Left kidney (tissue), 8 donors: ENCODE data around the gene SCAI. TPM values are rescaled to one million over a fixed set of nuclear protein-coding genes. Genes with fewer than 3 reads are reported as not detected.
A peak's percentile ranks its signal among the peaks of the same experiment; 100 is the strongest.
"Not testable (repeated sequence)": the region's sequence is repeated elsewhere in the genome, so short reads cannot be mapped to it uniquely, and the experiment has no call there.

Source experiments
- DNase-seq: peaks from one replicate; pipeline ENCODE4 v3.0.0-alpha.2; 2013
- long read RNA-seq, 8 donors: transcript quantifications; one replicate each; lab custom pipeline, GENCODE V29; 2026
- polyA plus RNA-seq: library from polyadenylated mRNA; unstranded; fragments of 120-200 nt; gene quantifications from one replicate; pipeline ENCODE4 v1.2.1, GENCODE V29; 2013; ENCODE audit not compliant: insufficient read length

Gene SCAI
- 17.1 TPM for polyA plus RNA-seq
- long read RNA-seq, donor 1, full-length matches to known transcripts = 1 of 1 reads
- long read RNA-seq, donor 1, partial matches to known transcripts = 0 of 1 reads
- long read RNA-seq, donor 1, other reads (novel, unspliced or antisense) = 0 of 1 reads
- long read RNA-seq, donor 2, full-length matches to known transcripts = 1 of 1 reads
- long read RNA-seq, donor 2, partial matches to known transcripts = 0 of 1 reads
- long read RNA-seq, donor 2, other reads (novel, unspliced or antisense) = 0 of 1 reads
- long read RNA-seq, donor 3 = 0 reads
- long read RNA-seq, donor 4 = 0 reads
- long read RNA-seq, donor 5 = 0 reads
- long read RNA-seq, donor 6, partial matches to known transcripts = 30 of 30 reads
- long read RNA-seq, donor 6, other reads (novel, unspliced or antisense) = 0 of 30 reads
- long read RNA-seq, donor 7, full-length matches to known transcripts = 4 of 4 reads
- long read RNA-seq, donor 7, partial matches to known transcripts = 0 of 4 reads
- long read RNA-seq, donor 7, other reads (novel, unspliced or antisense) = 0 of 4 reads
- long read RNA-seq, donor 8 = 0 reads

DNA sequence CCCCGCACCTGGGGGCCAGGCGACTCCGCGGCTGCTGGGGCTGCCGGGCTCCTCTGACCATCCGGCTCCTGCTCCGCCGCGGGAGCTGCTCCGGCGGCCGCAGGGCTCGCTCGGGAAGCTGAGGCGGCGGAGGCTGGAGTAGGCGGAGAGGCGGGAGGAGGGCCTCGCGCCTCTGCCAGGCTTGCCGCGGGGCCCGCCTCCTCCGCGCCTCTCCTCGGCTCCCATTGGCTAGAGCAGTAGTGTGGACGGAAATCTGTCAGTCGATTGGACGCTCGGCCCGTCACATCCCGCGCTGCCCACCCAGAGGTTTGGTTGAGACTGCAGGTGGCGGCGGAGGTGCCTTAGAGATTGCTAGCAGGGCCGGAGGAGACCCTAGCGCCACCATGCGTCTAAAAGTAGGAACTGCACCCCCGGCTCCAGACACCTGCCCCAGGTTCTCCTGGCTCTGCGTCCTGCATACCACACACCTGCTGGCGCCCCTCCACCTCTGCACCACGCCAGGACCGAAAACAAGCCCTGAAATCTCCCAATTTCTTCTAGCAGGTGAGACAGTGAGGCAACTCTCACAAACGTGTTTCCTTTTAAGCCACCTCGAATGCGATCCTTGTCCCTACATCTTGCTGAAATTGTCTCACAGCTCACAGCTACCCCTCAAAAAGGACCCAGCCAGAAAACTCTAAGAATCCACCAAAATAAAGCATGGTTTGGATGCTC lies at the start of gene SCAI:
TSS of gene SCAI (minus strand) at position 152 of the 714 bp plus-strand sequence. CDS start at position 61, 91 bp downstream.
- peak; percentile 98 for DNase-seq

DNA sequence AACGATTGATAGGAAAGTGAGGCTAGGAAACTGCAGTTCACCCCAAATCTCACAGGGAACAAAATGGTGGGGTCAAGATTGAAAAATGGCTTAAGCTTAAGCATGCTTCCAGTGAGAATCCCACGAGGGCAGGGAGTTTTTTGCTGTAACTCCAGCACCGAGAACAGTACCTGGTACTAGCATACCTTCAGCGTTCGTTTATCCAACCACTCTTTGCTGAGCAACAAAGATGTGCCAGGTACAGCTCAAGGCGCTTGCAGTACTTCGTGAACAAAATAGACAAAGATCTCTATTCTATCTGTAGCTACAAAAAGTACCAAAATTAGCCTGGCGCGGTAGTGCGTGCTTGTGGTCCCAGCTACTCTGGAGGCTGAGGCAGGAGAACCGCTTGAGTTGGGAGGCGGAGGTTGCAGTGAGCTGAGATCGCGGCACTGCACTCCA lies 47.1 kb upstream of the SCAI start:
- peak; percentile 36 for DNase-seq

DNA sequence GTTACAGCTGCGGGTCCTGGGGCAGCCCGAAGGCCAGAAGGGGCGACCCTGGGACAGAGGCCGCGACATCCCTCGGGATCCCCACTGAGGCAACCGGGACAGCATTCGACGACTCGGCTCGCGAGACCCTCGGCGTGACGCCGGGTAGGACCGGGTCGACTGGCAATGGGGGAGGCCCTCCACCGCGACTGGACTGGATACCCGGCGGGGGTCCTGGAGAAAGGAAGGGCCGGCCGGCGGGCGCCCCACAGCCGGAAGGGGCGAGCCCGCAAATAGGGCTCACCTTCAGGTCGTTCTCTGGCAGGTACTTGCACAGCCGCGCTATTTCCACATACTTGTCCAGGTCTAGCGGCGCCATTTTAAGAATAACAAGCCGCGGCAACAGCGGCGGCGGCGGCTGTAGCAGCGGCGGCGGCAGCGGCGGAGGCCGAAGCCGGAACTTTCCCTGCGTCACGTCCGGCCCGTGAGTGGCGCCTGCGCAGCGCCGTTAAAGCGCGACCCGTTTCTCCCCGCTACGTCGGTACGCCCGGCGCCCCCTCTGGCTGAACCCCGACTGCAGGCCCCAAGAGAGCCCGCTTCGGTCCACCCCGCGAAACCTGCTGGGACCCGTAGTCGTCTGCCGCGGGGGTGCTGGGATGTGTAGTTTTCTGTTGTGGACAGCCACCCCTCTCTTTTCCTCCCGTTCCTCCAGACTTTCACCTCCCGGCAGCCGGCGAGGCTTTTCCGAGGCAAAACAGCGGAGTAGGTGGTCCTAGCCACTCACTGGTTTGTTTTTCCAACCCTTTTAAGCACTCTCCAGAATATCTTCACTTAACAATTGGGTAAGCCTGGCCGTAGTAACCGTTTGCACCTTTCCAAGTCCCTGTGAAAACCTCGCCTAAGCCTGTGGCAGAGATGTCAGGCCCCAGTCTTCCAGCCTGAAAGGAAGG lies 46.3 kb upstream of the SCAI start, which contains the start of gene PPP6C:
TSS of gene PPP6C (minus strand) at position 443 of the 929 bp plus-strand sequence. CDS start at position 358, 85 bp downstream.
- peak; percentile 94 for DNase-seq

DNA sequence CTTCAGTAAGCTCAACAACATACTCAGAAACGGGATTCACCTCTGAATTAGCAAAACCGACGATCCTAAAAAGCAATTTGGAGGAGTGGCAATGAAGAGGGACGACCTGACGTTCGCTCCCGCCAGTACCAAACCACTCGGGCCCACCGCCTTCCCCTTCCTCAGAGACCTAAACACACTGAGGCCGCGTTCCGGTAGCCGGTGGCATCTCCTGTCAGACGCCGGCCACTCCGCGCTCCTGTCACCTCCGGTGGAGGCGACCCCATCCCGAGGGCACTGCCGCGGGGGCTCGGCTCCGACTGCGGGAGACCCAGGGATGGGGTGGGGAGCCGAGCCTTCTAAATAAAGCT lies 45.7 kb upstream of the SCAI start:
- no peak for DNase-seq

DNA sequence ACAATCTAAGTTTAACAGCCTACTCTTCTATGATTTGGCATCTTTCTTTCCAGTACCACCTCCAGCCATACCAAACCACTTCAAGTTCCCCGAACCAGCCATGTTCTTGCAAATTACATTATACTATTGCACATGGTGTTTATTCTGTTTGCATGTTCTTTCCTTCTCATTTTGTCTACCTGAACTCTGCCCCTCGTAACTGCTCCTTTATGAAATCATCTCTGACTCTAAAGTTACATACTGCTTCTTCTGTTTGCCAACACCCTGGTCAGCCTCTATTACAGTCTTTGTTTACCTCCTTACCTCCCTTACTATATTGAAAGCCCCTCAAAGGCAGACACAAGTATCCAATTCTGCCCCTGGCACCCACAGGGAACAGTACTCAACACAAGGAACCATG lies 40.2 kb upstream of the SCAI start:
- no peak for DNase-seq

DNA sequence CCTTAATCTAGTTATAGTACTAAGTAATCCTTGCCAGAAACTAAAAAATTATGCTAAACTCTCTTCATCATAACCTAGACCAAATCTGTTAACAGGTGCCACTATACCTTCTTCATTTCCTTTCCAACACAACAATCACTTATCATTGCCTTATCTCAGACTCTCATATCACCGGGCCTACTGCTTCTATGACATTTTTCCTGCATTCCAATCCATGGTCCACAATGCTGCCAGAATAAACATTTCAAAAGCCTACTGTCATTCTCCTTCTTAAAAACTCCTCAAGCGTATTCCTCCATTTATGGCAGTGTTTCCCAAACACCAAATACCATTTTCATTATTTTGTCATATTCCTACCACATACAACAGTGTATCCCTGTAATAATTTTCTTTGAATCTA lies 39.7 kb upstream of the SCAI start:
- no peak for DNase-seq

DNA sequence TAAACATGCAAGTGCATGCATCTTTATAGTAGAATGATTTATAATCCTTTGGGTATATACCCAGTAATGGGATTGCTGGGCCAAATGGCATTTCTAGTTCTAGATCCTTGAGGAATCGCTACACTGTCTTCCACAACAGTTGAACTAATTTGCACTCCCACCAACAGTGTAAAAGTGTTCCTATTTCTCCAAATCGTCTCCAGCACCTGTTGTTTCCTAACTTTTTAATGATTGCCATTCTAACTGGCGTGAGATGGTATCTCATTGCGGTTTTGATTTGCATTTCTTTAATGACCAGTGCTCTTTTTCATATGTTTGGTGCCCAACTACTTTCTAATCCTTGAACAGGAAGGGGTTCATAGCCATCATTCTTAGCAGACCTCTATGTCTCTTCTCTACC lies 38.4 kb upstream of the SCAI start:
- DNase-seq = not testable (repeated sequence)

DNA sequence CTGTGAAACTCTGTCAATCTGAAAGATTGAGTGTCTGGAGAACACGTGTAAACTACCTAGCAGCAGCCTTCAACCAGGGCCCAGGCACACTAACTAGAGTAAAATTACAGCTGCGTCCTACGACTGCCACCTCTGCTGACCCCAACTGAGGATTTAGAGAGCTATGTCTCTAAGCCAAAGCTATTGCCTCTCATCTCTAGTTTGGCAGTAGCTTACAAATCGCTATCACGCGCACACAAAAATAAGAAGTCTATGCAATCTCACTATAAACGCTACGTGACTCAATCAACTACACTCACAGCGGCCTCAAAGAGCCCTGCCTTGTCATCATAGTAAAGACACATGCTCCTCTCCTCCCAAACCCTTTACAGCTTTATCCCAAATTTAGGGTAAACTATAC lies 37.5 kb upstream of the SCAI start:
- DNase-seq = no peak

DNA sequence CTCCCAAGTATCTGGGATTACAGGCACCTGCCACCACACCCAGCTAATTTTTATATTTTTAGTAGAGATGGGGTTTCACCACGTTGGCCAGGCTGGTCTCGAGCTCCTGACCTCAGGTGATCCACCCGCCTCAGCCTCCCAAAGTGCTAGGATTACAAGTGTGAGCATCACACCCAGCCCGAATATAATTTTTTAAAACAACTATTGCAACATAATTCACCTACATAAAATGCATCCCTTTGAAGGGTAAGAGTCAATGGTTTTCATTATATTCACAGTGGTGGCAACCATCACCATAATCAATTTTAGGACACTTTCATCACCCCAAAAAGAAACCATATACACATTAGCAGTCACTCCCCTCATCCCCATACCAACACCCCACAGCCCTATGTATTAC lies 36.4 kb upstream of the SCAI start:
- DNase-seq = not testable (repeated sequence)

DNA sequence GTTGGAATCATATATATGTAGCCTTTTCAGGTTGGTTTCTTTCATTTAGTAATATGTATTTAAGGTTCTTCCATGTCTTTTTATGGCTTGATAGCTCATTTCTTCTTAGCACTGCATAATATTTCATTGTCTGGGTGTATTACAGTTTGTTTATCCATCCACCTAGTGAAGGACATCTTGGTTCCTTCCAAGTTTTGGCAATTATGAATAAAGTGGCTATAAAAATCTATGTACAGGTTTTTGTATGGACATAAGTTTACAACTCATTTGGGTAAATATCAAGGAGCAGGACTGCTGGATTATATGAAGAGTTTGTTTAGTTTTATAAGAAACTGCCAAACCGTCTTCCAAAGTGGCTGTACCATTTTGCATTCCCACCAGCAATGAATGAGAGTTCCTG lies 34.6 kb upstream of the SCAI start:
- DNase-seq = no peak

DNA sequence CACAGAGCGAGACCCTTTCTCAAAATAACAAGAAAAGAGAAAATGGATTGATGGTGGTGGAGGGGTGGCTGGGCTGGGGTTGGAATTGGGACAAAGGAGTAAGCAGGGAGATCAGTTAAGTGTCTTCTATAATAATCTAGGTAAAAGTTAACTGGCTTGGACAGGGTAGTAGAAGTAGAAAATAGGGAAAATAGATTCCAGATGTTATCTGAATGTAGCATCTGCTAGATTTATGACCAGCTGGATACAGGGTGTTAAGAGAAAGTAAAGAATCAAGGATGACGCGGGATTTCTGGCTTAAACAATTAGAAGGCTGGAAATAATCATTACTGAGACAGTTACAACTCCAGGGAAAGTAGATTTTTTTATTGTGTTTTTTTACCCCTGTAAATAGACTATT lies 33.3 kb upstream of the SCAI start:
- DNase-seq = no peak

DNA sequence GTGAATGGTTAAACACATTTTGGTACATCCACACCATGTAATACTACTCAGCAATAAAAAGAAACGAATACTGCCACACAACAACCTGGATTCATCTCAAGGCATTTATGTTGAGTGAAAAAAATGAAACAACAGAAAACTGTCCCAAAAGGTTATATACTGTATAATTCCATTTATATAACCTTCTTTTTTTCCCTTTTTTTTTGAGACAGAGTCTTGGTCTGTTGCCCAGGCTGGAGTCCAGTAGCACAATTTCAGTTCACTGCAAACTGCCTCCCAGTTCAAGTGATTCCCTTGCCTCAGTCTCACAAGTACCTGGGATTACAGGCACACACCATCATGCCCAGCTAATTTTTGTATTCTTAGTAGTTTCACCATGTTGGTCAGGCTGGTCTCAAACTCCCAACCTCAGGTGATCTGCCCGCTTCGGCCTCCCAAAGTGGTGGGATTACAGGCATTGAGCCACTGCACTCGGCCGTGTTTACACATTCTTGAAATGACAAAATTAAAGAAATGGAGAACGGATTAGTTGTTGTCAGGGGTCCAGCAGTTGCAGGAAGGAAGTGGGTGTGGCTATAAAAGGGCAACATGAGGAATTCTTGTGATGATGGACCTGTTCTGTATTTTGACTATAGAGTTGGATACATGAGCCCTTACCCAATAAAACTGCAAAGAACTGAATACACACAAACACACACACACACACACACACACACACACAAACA lies 28.9 kb upstream of the SCAI start:
- no peak for DNase-seq

DNA sequence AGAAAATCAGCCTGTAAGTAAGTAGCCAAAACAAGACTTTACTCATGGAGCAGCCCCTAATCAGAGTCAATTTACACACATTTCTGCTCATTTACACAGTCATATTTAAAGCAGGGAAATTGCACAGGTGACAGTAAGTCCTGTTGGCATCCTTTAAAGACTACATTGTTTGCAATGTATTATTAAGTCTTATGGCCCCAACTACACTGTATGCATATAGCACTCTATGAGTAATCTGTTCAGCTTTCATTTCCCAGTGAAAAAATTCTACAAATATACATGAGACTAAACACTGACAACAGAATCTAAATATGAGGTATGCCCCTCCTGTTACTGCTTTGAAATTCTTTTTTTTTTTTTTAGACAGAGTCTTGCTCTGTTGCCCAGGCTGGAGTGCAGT lies 26.6 kb upstream of the SCAI start:
- DNase-seq = no peak

DNA sequence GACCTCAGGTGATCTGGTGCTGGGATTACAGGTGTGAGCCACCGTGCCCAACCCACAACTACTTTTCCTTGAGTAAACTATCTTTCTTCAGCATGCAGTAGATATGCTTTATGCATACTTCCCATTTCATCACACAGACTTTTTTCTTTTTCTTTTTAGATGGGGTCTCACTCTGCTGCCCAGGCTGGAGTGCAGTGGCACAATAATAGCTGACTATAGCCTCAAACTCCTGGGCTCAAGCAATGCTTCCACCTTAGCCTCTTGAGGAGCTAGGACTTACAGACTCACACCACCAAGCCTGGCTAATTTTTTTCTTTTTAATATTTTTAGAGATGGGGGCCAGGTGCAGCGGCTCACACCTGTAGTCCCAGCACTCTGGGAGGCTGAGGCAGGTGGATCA lies 23.4 kb upstream of the SCAI start:
- no peak for DNase-seq

DNA sequence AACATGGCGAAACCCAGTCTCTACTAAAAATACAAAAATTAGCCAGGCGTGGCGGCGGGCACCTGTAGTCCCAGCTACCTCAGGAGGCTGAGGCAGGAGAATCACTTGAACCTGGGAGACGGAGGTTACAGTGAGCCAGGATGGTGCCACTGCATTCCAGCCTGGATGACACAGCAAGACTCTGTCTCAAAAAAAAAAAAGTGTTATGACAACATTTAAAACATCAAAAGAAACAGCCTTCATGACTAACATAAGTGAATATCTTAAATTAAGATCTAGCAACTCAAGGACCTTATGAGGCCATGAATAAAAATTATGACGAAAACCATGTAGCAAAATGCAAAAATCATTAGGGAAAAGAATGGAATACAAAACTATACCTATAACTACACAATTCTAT lies 19.6 kb upstream of the SCAI start:
- DNase-seq = not testable (repeated sequence)

DNA sequence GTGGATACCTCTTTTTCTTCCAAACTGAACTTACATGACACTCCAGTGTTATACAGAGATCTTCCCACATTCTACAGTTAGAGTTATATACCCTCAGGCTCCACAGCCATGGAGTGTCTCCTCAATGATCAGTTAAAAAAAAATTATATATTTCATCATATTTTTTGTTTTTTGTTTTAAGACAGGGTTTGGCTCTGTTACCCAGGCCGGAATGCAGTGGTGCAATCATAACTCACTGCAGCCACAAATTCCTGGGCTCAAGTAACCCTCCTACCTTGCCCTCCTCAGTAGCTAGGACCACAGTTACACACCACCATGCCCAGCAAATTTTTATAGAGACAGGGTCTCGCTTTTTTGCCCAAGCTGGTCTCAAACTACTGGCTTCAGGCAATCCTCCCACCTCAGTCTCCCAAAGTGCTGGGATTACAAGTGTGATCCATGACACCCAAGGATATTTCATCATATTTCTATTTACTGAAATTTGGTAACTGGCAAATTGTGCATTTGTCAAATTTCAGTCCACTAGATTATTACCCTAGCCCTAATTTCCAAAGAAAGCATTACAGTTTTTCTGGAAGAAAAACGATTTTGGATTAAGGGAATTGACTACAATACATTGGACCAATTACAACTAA lies 18.1 kb upstream of the SCAI start:
- no peak for DNase-seq

DNA sequence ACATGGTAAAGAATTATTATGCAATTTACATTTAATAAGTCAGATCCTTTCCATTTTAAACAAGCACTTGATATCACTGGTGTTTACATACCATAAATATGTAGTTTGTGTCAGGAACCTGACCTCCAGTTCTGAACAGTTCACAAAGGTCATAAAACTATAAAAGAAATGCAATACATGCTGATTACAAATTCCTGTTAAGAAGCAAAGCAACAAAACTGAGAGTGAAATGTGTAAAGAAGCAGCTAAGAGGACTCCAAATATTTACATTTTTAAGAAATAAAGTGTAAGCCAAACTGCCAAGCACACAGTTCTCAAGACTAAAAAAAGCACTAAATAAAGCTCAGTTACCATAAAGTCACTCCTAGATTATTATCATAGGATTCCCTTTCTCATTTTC lies 17.4 kb upstream of the SCAI start:
- no peak for DNase-seq

DNA sequence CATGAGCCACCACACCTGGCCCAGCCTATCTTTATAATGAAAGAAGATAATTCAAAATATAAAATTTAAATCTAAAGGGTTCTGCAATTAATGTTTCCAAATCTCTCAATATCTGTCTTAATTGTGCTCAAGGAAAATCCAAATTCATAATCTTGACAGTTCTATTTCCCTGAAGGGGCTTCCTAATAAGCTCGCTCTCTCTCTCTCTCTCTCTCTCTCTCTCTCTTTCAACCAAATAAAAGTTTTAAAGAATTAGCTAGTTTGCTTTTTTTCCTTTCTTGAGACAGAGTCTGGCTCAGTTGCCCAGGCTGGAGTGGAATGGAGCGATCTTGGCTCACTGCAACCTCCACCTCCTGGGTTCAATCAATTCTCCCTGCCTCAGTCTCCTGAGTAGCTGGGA lies 13.2 kb upstream of the SCAI start:
- DNase-seq = no peak

DNA sequence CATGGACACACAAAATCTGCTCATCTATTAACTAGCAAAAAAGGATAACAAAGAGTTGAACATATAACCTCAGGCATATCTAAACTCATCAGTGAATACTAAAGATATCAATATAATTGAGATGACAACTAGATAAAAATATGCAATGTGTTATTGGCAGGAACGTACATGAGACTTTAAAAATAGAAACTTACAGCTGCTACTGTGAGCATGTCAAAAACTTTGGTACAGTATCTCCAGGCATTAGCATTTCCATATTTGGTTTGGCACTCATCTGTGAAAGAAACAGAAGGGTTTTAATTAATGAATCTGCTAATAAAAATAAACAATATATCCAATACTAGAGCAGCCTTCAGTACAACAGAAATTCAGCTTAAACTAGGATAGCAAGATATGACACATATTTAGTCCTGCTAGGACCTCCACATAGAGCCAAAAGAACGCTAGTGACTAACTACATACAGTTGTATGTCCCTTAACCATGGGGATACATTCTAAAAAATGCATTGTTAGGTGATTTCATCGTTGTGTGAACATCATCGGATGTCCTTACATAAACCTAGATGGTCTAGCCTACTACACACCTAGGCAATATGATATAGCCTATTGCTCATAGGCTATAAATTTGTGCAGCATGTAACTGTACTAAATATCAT lies 10.5 kb upstream of the SCAI start:
- DNase-seq = no peak

DNA sequence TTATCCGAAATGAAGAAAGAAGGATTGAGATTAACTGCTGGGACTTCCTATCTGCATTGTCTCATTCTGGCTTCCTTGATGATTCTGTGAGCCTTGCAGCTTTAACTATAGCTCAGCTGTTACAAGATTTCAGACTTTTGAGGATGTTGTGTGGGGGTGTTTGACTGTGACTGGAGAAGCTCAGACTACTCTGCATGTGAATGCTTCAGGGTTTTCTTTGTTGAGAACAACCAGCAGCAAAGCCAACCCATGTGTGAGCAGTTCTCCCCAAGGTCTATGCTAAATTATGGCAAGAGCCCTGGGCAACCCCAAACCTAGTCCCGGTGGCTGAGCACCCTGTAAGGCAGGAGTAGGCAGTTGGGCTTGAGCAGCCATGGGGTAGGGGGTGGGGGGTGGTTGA lies 8.4 kb upstream of the SCAI start:
- no peak for DNase-seq
